Measurements from ENCODE around the gene DIP2B.

Gene DIP2B

GRCh38 chr12:50720501-50720900 lies 215.7 kb downstream of the DIP2B start:
- no peaks in the 10 kb centered on the region for H3K27me3 ChIP-seq (ENCODE audit: low read depth, low read length)
- H3K27ac ChIP-seq (ENCODE audit: low read length): no peak overlapping the region
- no peaks in the 10 kb centered on the region for H3K4me1 ChIP-seq (ENCODE audit: low read length)
- no peaks in the 10 kb centered on the region for H3K9me3 ChIP-seq (ENCODE audit: insufficient read depth, low read length)
- H3K4me2 ChIP-seq (ENCODE audit: low read length): no peak overlapping the region
- H3K9ac ChIP-seq (ENCODE audit: low read length): no peak overlapping the region
- H3K36me3 ChIP-seq (replicated peaks; ENCODE audit: low read depth, low read length): peaks cover 15% of the 10 kb centered on the region
- no peaks in the 10 kb centered on the region for H3K79me2 ChIP-seq (ENCODE audit: low read length)
- H3K4me3 ChIP-seq (ENCODE audit: low read length): no peak overlapping the region
- H4K20me1 ChIP-seq (ENCODE audit: insufficient read depth, low read length): no peaks in the 10 kb centered on the region
- no peak for TF ChIP-seq EZH2phosphoT487 (IDR thresholded peaks at IDR 0.05; ENCODE audit: low read depth)
- no peak for TF ChIP-seq CTCF (IDR thresholded peaks at IDR 0.05; ENCODE audit: low read depth, low read length)
- H2AFZ ChIP-seq (ENCODE audit: low read depth, low read length): no peak overlapping the region

- no peak for TF ChIP-seq EZH2phosphoT487 (IDR thresholded peaks at IDR 0.05; ENCODE audit: low read depth)
- no peak for TF ChIP-seq CTCF (IDR thresholded peaks at IDR 0.05; ENCODE audit: low read depth, low read length)
- no peak overlapping the region for H3K4me2 ChIP-seq (ENCODE audit: low read length)
- no peak overlapping the region for H2AFZ ChIP-seq (ENCODE audit: low read depth, low read length)
- H3K36me3 ChIP-seq (replicated peaks; ENCODE audit: low read depth, low read length): peaks cover 17% of the 10 kb centered on the region
- no peaks in the 10 kb centered on the region for H3K4me1 ChIP-seq (ENCODE audit: low read length)
- H3K9me3 ChIP-seq (ENCODE audit: insufficient read depth, low read length): no peaks in the 10 kb centered on the region
- H4K20me1 ChIP-seq (ENCODE audit: insufficient read depth, low read length): no peaks in the 10 kb centered on the region
- no peak overlapping the region for H3K27ac ChIP-seq (ENCODE audit: low read length)
- no peaks in the 10 kb centered on the region for H3K27me3 ChIP-seq (ENCODE audit: low read depth, low read length)
- no peaks in the 10 kb centered on the region for H3K79me2 ChIP-seq (ENCODE audit: low read length)
- no peak overlapping the region for H3K4me3 ChIP-seq (ENCODE audit: low read length)
- H3K9ac ChIP-seq (ENCODE audit: low read length): no peak overlapping the region
Observed at GRCh38 chr12:50723865-50724264, 219.1 kb downstream of the DIP2B start.

DNA sequence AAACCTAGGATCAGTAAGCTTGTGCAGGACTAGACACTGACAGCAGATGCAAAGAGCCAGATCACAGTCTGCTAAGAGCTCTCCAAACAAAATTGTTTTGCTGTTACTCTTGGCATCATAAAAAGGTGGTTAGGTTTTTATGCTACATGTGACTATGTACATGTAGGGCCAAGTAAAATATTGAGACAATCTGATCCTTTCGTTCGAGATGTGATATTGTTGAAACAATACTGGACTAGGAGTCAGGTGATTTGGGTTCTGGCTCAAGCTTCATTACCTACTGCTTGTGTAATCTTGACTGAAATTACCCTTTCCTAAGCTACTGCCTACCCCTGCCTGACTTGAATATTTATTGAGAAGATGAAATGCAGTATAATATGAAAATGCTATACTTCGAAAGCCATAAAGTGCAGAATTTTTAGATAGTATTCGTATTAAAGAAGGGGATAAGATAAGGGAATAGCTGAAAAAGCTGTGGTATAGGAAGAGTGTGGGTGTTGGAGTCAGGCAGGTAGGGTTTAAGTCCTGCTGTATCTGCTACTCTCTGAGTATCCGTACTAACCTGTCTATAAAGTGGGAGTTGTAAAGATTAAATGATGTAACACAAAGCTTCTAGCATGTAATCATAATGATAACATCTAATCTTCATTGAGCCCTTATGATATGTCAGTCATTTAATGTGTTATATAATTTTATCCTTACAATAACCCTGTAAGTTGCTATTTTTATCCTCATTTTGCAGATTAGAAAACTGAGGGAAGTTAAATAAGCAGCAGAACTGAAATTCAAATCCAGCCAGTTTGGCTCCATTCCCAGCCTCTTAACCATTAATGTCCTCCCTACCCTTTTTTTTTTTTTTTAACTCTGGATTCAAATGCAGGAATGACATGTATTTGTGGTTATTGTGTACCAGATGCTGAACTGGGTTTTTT lies 220.5 kb downstream of the DIP2B start:
- no peaks in the 10 kb centered on the region for H4K20me1 ChIP-seq (ENCODE audit: insufficient read depth, low read length)

More for the DNA sequence above, 220.5 kb downstream of the DIP2B start:
- Histone ChIP-seq H3K9me3 (ENCODE audit: insufficient read depth, low read length) (no peaks in the 10 kb centered on the region), H2AFZ (ENCODE audit: low read depth, low read length) (no peak overlapping the region), H3K27me3 (ENCODE audit: low read depth, low read length) (no peaks in the 10 kb centered on the region), H3K36me3 (replicated peaks; ENCODE audit: low read depth, low read length) (peaks cover 17% of the 10 kb centered on the region), H3K4me1 (ENCODE audit: low read length) (no peaks in the 10 kb centered on the region), H3K27ac (ENCODE audit: low read length) (no peak overlapping the region), H3K79me2 (ENCODE audit: low read length) (no peaks in the 10 kb centered on the region), H3K9ac (ENCODE audit: low read length) (no peak overlapping the region), H3K4me3 (ENCODE audit: low read length) (no peak overlapping the region), H3K4me2 (ENCODE audit: low read length) (no peak overlapping the region)
- no peak for TF ChIP-seq EZH2phosphoT487 (IDR thresholded peaks at IDR 0.05; ENCODE audit: low read depth)
- TF ChIP-seq CTCF (IDR thresholded peaks at IDR 0.05; ENCODE audit: low read depth, low read length): no peak

Measured in OCI-LY3 (cell line).